OCI-M1 (cell line): ENCODE data around the gene GPM6B.

ENCODE experiments used
- DNase-seq: peaks from one replicate; lab custom pipeline; 2025; lab: John Stamatoyannopoulos, UW

The GPM6B gene

DNA sequence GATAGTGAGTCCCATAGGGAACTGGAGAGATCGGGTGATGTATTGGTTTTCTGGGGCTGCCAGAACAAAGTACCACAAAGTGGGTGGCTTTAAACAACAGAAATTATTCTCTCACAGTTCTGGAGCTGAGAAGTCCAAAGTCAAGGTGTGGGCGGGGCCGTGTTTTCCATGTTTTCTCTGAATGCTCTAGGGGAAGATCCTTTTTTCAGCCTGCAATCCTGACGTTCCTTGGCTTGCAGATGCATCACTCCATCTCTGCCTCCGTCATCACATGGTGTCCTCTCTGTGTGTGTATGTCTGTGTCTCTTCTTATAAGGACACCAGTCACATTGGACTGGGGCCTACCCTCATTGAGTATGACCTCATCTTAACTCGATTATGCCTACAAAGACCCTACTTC, 7.9 kb upstream of the GPM6B start:
- DNase-seq = no peak

DNA sequence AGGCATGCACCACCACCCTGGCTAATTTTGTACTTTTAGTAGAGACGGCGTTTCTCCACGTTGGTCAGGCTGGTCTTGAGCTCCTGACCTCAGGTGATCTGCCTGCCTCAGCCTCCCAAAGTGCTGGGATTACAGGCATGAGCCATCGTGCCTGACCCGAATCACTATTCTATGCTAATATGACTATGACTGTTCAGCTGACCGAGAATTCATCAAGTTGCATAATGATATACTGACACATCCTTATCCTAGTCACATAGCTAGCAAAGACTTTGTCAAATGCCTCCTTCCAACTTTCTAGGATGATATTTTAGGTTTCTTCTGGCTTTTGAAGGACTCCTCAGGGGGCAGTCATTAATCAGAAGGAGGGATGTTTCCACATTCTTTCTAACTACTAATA, 4.8 kb upstream of the GPM6B start:
- DNase-seq = no peak

DNA sequence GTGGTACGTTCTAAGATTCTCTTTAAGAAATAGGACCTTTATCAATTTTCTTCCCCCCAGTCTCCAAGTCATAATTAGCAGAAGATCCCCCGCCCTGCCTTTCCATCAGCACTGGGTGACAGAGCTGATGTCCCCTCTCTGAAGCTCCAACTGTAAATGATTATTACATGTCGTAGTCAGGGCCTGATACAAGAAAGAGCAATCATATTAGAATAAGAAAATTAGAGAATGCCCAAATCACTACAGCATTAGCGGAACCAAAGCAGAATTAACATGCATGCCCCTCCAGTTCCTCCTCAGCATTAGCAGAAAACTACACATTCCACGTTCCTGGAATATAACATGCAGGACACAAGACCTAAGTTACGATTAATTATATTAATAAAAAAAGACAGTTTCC, 717 bp downstream of the GPM6B start:
- DNase-seq = no peak

DNA sequence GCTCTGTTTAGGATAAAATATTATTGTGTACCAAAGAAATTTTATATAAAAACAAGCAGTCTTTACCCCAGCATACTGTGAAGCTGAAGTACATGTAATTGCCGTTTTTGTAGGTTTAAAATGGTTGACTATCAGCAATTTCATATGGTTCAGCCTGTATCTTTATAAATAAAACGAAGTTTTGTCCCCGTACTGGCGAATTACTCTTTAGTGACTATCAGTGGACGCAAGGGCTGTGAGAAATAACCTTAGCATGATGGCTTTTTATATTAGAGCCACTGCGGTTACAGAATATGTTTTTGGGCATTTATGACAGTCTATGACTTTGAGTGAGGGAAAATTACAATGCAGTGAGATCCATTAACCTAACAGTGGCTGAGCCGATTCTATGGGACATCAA, 1.2 kb downstream of the GPM6B start:
- no peak for DNase-seq

DNA sequence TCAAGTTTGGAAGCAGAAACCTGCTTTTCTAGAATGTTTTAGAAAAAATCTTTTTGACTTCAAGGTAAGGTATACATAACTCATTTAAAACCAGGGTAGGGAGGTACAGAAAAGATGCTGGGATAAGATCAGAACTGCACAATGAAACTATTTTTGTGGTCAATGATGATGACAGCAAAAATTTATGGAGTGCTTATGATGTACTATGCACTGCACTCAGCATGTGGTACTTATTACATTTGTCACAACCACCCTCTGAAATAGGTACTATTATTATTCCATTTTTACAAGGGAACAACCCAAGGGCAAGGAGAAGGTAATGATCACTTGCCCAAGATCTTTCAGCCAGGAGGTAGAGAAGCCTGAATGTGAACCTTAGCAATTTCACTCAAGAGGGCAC, 8.0 kb downstream of the GPM6B start:
- no peak for DNase-seq

DNA sequence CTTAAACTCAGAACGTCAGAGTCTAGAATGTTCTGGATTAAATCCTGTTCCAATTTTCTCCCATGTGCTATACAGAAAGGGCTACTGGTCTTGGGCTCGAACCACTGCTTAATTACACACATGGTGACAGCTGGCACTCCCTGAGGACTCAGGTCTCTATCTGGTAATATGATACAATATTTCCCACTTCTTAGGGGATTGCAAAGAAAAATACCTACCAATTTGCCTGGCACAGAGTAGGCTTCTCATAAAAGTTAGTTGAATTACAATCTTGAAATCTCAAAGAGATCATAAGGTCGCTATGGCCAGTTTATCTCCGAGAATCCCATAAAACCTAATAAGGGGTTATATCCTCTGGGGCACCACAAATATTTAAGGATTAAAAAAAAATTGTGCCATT, 8.6 kb downstream of the GPM6B start:
- no peak for DNase-seq

DNA sequence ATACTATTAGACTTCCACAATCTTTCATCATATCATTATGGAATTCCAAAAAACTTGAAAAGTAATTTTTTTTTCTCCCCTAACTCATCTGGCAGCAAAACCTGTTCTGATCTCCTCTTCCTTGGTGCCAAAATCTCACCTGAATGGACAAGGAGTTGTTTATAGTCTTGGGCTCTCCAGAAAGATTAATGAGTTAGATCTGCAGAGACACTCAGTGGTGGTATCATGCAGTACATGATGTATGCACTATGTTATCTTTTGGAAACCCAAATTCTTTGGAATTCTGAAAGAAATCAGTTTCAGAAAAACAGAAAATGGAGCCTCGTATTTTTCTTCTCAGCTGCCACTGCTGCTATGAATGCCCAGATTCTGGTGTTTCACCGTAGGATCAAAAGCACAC, 11.7 kb downstream of the GPM6B start:
- no peak for DNase-seq

DNA sequence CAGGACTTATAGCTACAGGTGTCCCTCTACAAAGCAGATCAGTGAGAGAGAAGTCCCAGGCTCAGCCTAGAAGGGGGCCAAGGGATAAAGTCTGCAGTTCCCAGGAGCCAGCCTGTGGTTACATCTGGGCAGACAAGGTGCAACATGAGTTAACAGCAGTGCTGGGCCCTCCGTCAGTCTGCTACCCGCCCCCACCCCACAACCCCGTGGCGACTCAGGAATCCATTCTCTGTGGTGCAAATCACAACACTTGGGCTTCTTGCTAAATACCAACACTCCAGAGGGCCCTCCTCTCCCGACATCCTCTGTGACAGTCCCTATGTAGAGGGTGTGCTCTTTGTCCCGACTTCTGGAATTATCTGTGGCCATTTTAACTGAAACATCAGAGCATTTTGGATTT, 13.8 kb downstream of the GPM6B start:
- no peak for DNase-seq

DNA sequence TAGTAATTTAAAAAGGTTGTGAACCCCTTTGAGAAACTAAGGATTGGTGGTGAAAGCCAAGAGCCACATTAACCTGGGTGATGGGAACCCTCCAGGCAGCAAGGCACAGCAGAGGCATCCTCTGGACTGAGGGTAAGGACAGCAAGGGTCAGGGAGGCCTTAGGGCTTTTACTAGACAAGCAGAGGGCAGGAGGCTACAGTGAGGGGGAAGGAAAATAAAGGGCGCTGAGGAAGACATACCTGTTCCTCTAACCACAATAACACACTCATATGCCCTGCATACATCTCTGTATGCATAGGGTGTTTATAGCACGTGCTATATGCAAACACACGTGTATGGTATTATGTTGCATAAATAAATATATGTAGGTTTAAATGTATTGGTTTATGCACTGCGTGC, 18.7 kb downstream of the GPM6B start:
- no peak for DNase-seq

DNA sequence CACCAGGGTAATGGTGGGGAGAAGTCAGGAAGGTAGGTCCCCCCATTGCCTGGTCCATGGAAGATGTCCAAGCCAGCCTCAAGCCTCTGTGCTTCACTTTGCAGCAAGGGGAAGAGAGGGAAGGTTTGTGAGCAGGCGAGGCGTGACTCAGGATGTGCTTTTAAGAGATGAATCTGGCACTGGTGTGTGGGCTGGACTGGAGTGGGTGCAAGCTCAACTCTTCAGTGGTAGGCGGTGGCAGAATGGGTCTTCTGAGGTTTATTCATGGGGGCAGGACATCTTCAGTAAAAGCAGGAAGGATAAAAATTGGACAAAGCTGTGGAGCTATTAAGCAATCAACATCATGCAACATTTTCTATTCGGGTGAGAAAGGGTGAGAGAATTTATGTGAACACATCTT, 19.4 kb downstream of the GPM6B start:
- no peak for DNase-seq

DNA sequence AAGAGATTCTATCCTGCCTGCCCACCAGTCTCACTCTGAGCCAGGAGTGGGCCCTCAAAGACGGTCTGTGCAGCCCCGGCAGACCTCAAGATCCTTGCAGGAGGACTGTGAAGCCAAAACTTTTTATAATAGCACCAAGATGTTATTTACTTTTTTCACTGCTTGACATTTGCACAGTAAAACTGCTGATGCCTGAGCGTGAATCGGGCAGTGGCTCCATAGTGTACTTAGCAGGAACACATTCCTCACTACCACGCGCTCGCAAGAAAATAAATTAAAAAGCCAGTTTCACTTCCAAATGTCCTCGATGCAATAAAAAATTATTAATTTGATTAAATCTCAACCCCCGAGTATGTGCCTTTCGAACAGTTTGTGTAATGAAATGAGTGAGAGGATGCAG, 22.5 kb downstream of the GPM6B start:
- no peak for DNase-seq

DNA sequence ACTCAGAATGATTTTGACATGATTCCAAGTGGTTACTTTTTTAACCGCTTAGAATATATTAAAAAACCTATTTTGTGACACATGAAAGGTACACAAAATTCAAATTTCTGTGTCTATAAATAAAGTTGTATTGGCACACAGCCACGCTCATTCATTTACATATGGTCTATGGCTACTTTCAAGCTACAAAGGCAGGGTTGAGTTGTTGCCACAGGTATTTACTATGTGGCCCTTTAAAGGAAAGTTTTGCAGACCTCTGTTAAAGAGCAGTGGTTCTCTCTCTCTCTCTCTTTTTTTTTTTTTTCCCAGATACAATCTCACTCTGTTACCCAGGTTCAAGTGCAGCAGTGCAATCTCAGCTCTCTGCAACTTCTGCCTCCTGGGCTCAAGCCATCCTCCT, 23.0 kb downstream of the GPM6B start:
- no peak for DNase-seq

DNA sequence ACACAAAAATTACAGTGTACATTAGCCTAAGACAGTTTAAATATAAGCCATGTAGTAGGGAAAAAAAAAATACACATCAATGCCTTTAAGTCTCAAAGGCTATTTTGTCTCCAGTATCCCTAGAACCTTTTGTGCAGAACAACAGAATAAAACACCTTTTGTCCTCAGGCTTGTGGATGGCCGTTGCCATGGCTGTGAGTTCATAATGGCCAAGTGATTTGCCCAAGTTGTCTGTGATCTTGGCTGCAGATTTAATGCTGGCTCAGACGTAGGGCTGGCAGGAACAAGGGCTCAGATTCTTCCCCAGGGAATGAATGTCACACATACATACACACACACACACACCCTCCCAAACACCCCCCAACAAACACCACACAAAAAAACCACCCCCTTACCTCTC, 25.3 kb downstream of the GPM6B start:
- DNase-seq = no peak

DNA sequence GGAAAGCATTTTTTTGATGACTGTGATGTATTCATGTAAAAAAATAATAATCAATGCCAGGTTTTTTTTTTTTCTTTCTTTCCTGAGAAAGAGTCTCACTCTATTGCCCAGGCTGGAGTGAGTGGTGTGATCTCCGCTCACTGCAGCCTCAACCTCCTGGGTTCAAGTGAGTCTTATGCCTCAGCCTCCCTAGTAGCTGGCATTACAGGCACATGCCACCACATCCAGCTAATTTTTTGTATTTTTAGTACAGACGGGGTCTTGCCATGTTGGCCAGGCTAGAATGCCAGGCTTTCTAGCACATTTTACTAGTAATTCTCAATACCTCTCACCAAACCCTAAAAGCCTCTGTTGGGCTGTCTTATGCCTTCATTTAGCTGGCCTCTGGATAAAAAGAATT, 25.7 kb downstream of the GPM6B start:
- DNase-seq = no peak

DNA sequence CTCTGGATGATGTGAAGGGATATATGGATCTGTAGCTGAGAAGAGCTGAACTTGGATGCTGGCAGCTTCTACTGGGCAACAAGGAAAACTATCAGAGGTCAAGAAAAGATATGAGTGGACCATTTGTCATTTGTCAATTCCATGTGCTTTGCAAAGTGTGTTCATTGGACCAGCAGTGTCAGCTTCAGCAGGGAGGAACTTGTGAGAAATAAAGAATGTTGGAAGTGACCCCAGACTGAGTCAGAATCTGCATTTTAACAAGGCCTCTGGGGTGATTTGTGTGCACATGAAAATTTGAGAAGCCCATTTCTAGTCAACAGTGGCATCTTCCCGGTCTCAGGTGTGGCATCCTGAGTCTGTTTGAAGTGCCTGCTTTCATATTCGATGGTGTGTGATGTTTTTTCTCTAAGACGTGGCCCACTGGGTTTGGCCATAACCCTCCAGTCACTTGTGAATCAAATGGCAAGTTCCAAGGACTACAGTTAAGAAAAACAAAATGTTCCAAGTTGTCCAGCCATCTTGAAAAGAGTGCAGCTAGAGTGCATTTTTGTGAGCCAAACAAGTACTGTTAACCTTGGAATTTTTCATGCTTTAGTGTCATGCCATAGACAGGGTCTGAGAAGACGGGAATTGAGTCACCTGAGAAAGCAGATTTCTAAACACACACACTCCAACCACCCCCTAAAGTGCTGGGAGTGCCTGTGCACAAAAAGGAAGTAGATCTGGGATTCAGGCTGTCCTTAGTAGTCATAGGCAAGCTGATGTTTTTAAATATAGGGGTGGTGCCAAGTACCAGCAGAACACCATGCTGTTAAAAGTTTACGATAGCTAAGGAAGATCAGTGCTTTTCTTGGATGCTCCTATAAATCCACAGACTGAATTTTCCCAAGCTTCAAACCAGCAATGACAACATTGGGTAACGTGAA, 26.4 kb downstream of the GPM6B start:
- no peak for DNase-seq

DNA sequence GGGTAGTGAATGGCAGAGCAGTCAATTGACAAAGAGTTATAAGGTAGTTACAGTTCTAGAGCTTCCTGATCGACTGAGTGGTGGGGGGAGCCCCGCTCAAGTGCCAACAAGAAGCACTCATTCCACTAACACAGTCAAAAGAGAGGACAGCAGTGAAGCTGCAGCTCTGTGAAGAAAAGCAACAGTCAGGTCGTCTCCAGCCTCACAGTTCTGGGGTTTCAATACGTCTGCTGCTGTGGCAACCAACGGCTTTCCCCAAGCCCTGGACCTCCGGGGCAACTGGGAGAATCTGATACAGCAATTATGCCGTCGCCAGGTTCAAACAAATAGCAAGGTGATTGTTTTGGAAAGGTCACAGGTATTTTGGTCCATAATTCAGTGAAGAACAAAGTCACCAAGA, 30.8 kb downstream of the GPM6B start:
- no peak for DNase-seq

DNA sequence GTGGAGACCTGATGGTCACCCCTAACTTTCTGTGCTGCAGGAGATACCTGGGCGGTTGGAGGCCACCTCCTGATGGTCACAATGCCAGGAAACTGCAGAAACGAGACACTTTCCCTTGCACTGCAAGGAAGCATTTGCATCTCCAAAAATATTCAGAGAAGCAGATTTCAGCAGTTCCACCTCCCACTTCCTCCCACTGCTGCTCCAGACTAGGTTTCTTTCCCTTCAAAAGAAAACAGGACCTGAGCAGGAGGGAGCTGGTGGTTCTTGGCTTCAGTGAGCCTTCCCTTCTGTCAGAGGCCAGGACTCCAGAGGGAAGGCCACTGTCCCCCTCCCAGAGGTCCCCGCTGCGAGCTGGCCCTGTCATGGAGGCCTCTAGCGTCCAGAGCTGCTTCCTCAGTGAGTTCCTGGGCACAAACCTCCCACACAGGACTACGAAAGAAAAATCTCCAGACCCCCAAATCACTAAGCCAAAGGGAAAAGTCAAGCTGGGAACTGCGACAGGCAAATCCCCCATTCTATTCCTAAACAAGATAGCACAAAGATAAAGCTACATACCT, 35.9 kb downstream of the GPM6B start:
- DNase-seq = no peak

DNA sequence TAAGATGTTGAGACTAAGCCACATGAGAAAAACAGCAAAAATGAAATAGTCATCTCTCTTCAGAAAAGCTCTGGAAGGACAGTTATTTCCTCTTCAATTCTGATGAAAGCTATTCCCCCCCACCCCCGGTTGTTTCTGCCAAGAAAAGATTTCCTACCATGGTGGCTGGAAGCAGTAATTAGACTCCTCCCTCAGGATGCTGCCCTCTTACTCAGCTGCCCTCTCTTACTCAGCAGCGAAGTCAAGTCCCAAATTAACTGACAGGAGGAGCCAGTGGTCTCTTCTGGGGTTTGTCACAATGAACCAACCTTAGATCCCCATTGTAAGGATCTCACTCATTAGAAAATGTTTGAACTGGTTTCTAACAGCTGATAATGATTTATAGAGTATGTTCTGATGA, 38.0 kb downstream of the GPM6B start:
- no peak for DNase-seq

DNA sequence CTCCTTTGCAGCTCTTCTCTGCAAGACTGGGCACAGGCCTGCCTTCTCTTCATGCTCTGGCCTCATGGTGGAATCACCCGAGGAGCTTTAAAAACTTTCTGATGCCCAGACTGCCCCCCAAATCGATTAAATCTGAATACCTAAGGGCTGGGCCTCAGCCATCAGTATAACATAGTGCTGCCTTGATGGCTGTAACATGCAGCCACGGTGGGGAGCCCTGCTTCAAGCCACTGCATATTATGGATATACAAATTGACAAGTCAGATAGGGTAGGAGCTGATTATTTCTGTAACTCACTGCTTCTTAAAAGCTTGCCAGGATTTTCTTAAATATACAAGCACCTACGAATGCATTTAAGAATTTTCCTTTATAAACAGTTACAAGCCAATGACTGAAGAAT, 40.5 kb downstream of the GPM6B start:
- DNase-seq = no peak

DNA sequence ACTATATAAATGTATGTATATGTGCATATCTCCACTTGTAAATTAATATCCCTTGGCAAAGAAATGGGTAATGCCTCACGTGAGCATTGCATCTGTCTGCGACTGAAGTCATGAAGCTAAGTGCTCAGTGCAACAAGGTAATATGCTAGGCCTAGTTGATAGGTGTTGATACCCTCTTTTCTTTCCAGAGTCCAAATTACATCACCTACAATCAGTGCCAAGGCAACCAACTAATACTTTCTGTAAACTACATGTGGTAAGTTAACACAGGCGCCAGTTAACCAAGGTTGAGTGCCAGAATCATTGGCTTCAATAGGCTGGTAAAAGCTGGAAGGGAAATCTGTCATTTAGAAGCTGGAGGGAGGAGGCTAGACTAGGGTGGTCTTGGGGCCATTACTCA, 41.1 kb downstream of the GPM6B start:
- DNase-seq = no peak

DNA sequence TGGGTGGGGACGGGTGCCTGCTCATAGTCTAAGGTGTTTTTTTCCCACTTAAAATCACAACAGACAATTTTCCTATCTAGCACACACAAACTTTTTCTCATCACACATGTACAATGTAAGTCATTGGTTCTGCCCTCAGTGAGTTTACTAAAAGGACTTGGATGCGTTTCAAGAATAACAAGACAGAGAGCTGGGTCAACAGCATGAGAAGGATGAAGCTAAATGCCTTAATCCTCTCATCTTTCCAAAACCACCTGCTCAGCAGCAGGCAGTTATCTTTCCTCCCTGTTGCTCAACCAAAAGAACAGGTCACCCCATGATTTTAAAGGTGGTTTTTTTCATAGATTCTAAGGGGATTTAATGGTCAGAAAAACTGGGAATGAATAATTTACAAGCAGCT, 42.2 kb downstream of the GPM6B start:
- DNase-seq = no peak

DNA sequence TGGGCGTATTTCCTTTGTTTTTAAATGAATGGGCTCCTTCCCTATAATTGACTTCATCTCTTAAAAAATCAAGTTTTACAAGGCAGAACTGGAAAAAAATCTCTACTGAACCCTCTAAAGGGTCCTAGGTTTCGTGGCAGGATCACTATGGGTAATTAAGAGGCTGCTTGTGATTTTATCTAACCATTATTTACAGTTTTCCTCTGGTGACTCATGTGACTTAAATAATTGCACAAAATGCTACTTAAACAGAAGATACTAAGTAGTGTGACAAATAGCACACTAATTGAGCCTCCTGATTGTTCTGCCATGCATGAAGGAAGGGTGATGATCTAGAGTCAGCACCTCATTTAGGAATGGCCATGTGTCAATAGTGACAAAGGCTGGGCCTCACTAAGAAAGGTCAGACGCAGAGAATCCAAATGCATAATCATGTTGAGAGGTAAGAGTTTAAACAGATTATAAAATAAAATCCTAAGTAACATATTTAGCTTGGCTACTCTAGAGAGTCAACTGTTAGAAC, 46.8 kb downstream of the GPM6B start:
- DNase-seq = no peak

DNA sequence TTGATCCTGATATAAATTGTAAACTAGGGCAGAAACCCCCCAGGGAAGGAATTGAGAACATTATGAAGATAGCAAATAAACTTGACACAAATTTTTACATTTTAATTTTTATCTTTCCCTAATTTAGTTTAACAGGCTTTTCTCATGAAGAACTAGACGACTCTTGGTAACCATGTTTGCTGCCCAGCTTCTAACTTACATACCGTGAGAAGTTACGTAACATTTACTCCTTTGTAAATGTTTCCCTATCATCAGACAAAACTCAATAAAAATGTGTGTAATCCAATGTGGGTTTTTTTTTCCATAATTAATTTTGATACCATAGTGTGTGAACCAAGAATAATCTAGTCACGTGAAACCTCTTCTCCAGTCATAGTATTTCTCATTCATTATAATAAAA, 48.0 kb downstream of the GPM6B start:
- no peak for DNase-seq

DNA sequence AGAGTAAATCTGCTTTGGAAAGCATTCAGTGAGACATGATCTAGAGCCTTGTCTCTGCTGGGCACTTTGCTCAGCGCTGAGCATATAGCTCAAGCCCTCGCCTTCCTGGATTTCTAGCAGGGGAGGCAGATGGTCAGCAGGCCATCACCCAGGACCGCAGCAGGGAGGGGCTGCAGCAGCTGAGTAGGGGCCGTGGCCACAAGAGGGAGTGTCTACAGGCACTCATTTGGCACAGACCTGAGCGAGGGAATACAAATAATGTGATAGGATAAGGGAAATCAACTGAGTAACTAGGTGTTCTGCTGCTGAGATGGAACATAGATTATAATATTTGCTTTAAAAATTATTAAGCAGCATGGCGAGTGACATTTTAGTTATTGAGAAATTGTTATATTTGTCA, 52.1 kb downstream of the GPM6B start:
- DNase-seq = no peak
